Type B pancreatic cell (in vitro differentiated cells): ENCODE measurements around the gene CEP170. TPM values are rescaled to one million over a fixed set of nuclear protein-coding genes. Genes with fewer than 3 reads are reported as not detected.

Experiments
- DNase-seq: peaks from one replicate; pipeline ENCODE4 v3.0.0; 2021; ENCODE audit warnings: mixed read lengths; ENCODE audit not compliant: unreplicated experiment; ENCODE audit errors: extremely low spot score
- H3K27ac Mint-ChIP-seq: 2 replicates; pipeline ENCODE4 v1.8.0; 2021; ENCODE audit warnings: mild to moderate bottlenecking, mixed read lengths
- H3K27me3 Mint-ChIP-seq: 2 replicates; pipeline ENCODE4 v1.8.0; 2021; ENCODE audit warnings: mixed read lengths
- H3K36me3 Mint-ChIP-seq: 2 replicates; pipeline ENCODE4 v1.8.0; 2021; ENCODE audit warnings: mixed read lengths
- H3K4me1 Mint-ChIP-seq: one replicate; pipeline ENCODE4 v1.8.0; 2021; ENCODE audit warnings: mixed read lengths; ENCODE audit not compliant: unreplicated experiment
- H3K4me3 Mint-ChIP-seq: 2 replicates; pipeline ENCODE4 v1.8.0; 2021; ENCODE audit warnings: mild to moderate bottlenecking, mixed read lengths
- H3K9me3 Mint-ChIP-seq: 2 replicates; pipeline ENCODE4 v1.8.0; 2021; ENCODE audit warnings: mixed read lengths
- total RNA-seq: library from RNA; stranded (reverse); gene quantifications from 2 replicates; pipeline ENCODE4 v1.2.1, GENCODE V29; 2021; ENCODE audit warnings: low replicate concordance
- TF ChIP-seq, protein P1 (sequence below): fragments of 200-600 bp; sonication (generic); conservative IDR thresholded peaks from 2 replicates; pipeline ENCODE4 v1.5.0; 2021; ENCODE audit warnings: antibody characterized with exemption, mild to moderate bottlenecking

CEP170 gene
- total RNA-seq, 1 donor from 2014 or later = 83.8 TPM

- Mint-ChIP-seq H3K9me3 (no peaks in the 10 kb centered on the region), H3K27me3 (no peaks in the 10 kb centered on the region), H3K4me3 (no peak overlapping the region), H3K4me1 (peaks cover 25% of the 10 kb centered on the region), H3K36me3 (peaks cover 15% of the 10 kb centered on the region), H3K27ac (no peak overlapping the region)
- DNase-seq = no peak
- TF ChIP-seq, protein P1, sequence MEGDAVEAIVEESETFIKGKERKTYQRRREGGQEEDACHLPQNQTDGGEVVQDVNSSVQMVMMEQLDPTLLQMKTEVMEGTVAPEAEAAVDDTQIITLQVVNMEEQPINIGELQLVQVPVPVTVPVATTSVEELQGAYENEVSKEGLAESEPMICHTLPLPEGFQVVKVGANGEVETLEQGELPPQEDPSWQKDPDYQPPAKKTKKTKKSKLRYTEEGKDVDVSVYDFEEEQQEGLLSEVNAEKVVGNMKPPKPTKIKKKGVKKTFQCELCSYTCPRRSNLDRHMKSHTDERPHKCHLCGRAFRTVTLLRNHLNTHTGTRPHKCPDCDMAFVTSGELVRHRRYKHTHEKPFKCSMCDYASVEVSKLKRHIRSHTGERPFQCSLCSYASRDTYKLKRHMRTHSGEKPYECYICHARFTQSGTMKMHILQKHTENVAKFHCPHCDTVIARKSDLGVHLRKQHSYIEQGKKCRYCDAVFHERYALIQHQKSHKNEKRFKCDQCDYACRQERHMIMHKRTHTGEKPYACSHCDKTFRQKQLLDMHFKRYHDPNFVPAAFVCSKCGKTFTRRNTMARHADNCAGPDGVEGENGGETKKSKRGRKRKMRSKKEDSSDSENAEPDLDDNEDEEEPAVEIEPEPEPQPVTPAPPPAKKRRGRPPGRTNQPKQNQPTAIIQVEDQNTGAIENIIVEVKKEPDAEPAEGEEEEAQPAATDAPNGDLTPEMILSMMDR = no peak
Observed at GRCh38 chr1:243268751-243269460, 13.8 kb upstream of the CEP170 start.

GRCh38 chr1:243267914-243268653 lies 13.0 kb upstream of the CEP170 start:
- no peaks in the 10 kb centered on the region for H3K27me3 Mint-ChIP-seq
- H3K9me3 Mint-ChIP-seq = no peaks in the 10 kb centered on the region
- TF ChIP-seq, protein P1 = no peak
- H3K4me1 Mint-ChIP-seq = peaks cover 33% of the 10 kb centered on the region
- no peak for DNase-seq
- H3K36me3 Mint-ChIP-seq = peaks cover 12% of the 10 kb centered on the region
- H3K27ac Mint-ChIP-seq = no peak overlapping the region
- H3K4me3 Mint-ChIP-seq = no peak overlapping the region

DNA sequence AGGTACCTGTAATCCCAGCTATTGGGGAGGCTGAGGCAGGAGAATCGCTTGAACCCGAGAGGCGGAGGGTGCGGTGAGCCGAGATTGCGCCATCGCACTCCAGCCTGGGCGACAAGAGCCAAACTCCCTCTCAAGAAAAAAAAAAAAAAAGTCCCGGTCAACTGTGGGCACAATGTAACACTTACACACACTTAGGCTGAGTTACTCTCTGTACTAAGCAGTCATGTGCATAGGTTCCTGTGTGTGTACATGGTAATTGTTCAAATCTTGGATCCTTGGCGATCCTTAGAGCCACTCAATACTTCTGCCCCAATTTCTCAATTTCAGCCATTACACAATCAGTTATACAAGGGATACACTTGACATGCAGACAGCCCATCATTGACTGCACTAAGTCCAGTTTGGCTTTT lies 12.4 kb upstream of the CEP170 start:
- no peaks in the 10 kb centered on the region for H3K9me3 Mint-ChIP-seq
- peaks cover 34% of the 10 kb centered on the region for H3K4me1 Mint-ChIP-seq
- TF ChIP-seq, protein P1 = no peak
- H3K4me3 Mint-ChIP-seq = no peak overlapping the region
- no peaks in the 10 kb centered on the region for H3K27me3 Mint-ChIP-seq
- DNase-seq = no peak
- no peak overlapping the region for H3K27ac Mint-ChIP-seq
- peaks cover 12% of the 10 kb centered on the region for H3K36me3 Mint-ChIP-seq

- Mint-ChIP-seq H3K27me3 (no peaks in the 10 kb centered on the region), H3K36me3 (peaks cover 12% of the 10 kb centered on the region), H3K4me3 (no peak overlapping the region), H3K9me3 (no peaks in the 10 kb centered on the region), H3K27ac (no peak overlapping the region), H3K4me1 (peaks cover 34% of the 10 kb centered on the region)
- TF ChIP-seq, protein P1 = no peak
- DNase-seq = no peak
Observed at GRCh38 chr1:243266231-243266630, 11.2 kb upstream of the CEP170 start.

GRCh38 chr1:243264717-243265116 lies 9.6 kb upstream of the CEP170 start:
- Mint-ChIP-seq H3K4me1 (peaks cover 34% of the 10 kb centered on the region), H3K9me3 (no peaks in the 10 kb centered on the region), H3K4me3 (no peak overlapping the region), H3K27ac (no peak overlapping the region), H3K27me3 (no peaks in the 10 kb centered on the region), H3K36me3 (peaks cover 4% of the 10 kb centered on the region)
- TF ChIP-seq, protein P1 = no peak
- DNase-seq = no peak
